ENCODE data around the gene DLK2. TPM values are rescaled to one million over a fixed set of nuclear protein-coding genes. Genes with fewer than 3 reads are reported as not detected.
A peak's percentile ranks its signal among the peaks of the same experiment; 100 is the strongest.

DLK2 gene
- total and polyA plus RNA-seq, 2 experiments from 2014 or later, result 0.21 to 0.47 TPM

DNA sequence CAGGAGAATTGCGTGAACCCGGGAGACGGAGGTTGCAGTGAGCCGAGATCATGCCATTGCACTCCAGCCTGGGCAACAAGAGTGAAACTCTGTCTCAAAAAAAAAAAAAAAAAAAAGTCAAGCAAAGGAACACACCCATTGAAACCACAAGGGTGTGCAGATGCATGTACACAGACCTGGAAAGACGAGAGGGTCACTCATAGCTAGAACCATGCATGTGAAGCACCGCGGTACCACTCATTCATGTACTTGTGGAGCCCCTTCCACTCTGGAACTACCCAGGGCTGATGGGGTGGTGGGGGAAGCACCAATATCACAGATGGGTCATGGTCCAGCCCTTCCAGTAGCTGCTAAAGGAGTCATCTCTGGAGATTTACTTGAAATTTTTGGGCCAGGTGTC is 14.6 kb upstream of the DLK2 start:
- Mint-ChIP-seq H3K9me3 (no peaks in the 10 kb centered on the region), H3K4me3 (no peak overlapping the region), H3K27me3 (ENCODE audit: insufficient read depth, low read depth, poor library complexity) (peaks cover 5% of the 10 kb centered on the region), H3K36me3 (ENCODE audit: low read depth) (no peaks in the 10 kb centered on the region), H3K4me1 (peaks cover 5% of the 10 kb centered on the region), H3K27ac (no peak overlapping the region)
- Histone ChIP-seq H3K4me1 (ENCODE audit: insufficient read depth) (no peaks in the 10 kb centered on the region), H3F3A (replicated peaks; ENCODE audit: low read depth) (no peaks in the 10 kb centered on the region), H3K27me3 (ENCODE audit: insufficient read depth) (no peaks in the 10 kb centered on the region), H3K79me2 (replicated peaks; ENCODE audit: insufficient read depth) (no peaks in the 10 kb centered on the region), H3K36me3 (ENCODE audit: insufficient read depth) (no peaks in the 10 kb centered on the region), H4K20me1 (replicated peaks; ENCODE audit: insufficient read depth) (no peaks in the 10 kb centered on the region), H3K4me3 (no peak overlapping the region), H3K27ac (ENCODE audit: low read depth) (no peak overlapping the region), H2AFZ (peak overlapping the region; percentile 97), H3K9me2 (ENCODE audit: insufficient read depth) (no peaks in the 10 kb centered on the region), H3K4me2 (no peak overlapping the region)
- DNase-seq (ENCODE audit: low spot score), result no peak
- no peak for ATAC-seq
- TF ChIP-seq CTCF (conservative IDR thresholded peaks at IDR 0.05; ENCODE audit: low read depth in 2 of 2), result no peak
- no peak for TF ChIP-seq POLR2AphosphoS5 (IDR thresholded peaks at IDR 0.05; ENCODE audit: low read depth)

GRCh38 chr6:43468748-43469681 is 13.7 kb upstream of the DLK2 start:
- no peaks in the 10 kb centered on the region for H3K27me3 ChIP-seq (ENCODE audit: insufficient read depth)
- no peak overlapping the region for H3K27ac Mint-ChIP-seq
- peaks cover 5% of the 10 kb centered on the region for H3K4me1 Mint-ChIP-seq
- H3K4me3 Mint-ChIP-seq, result no peak overlapping the region; the same call in 2 of the 3 replicates
- peak overlapping the region; percentile 43 for H3K4me2 ChIP-seq
- peak; percentile 20 for DNase-seq (ENCODE audit: low spot score)
- H3K9me2 ChIP-seq (ENCODE audit: insufficient read depth), result no peaks in the 10 kb centered on the region
- no peaks in the 10 kb centered on the region for H4K20me1 ChIP-seq (replicated peaks; ENCODE audit: insufficient read depth)
- H2AFZ ChIP-seq, result peak overlapping the region; percentile 97
- no peaks in the 10 kb centered on the region for H3K9me3 Mint-ChIP-seq
- H3K4me3 ChIP-seq, result no peak overlapping the region
- peaks cover 4% of the 10 kb centered on the region for H3K27me3 Mint-ChIP-seq (ENCODE audit: insufficient read depth, low read depth, poor library complexity)
- no peaks in the 10 kb centered on the region for H3K36me3 ChIP-seq (ENCODE audit: insufficient read depth)
- no peaks in the 10 kb centered on the region for H3K79me2 ChIP-seq (replicated peaks; ENCODE audit: insufficient read depth)
- H3K27ac ChIP-seq (ENCODE audit: low read depth), result no peak overlapping the region
- peak; percentile 83 for ATAC-seq
- H3F3A ChIP-seq (replicated peaks; ENCODE audit: low read depth), result no peaks in the 10 kb centered on the region
- no peaks in the 10 kb centered on the region for H3K36me3 Mint-ChIP-seq (ENCODE audit: low read depth)
- H3K4me1 ChIP-seq (ENCODE audit: insufficient read depth), result no peaks in the 10 kb centered on the region
- no peak for TF ChIP-seq STAT1 (IDR thresholded peaks at IDR 0.05; ENCODE audit: unreplicated experiment)
- TF ChIP-seq CTCF (conservative IDR thresholded peaks at IDR 0.05; ENCODE audit: low read depth in 2 of 2), result no peak
- no peak for TF ChIP-seq ZNF331 (CRISPR knock-in tag; IDR thresholded peaks at IDR 0.05; ENCODE audit: low read depth)
- no peak for TF ChIP-seq ZNF462 (CRISPR knock-in tag; IDR thresholded peaks at IDR 0.05)
- TF ChIP-seq JUNB (IDR thresholded peaks at IDR 0.05; ENCODE audit: unreplicated experiment), result no peak
- TF ChIP-seq POLR2AphosphoS5 (IDR thresholded peaks at IDR 0.05; ENCODE audit: low read depth), result no peak
- TF ChIP-seq EZH2phosphoT487 (IDR thresholded peaks at IDR 0.05; ENCODE audit: unreplicated experiment), result no peak

Data from GM23338 (cell line).